OCI-M2 (cell line): ENCODE results near the gene PJA1.

ENCODE experiments used
- DNase-seq: peaks from one replicate; lab custom pipeline; 2025; ENCODE audit not compliant: unreplicated experiment; lab: John Stamatoyannopoulos, UW

The PJA1 gene

GRCh38 chrX:69170319-69170718 is 5.1 kb upstream of the PJA1 start:
- DNase-seq: no peak

DNA sequence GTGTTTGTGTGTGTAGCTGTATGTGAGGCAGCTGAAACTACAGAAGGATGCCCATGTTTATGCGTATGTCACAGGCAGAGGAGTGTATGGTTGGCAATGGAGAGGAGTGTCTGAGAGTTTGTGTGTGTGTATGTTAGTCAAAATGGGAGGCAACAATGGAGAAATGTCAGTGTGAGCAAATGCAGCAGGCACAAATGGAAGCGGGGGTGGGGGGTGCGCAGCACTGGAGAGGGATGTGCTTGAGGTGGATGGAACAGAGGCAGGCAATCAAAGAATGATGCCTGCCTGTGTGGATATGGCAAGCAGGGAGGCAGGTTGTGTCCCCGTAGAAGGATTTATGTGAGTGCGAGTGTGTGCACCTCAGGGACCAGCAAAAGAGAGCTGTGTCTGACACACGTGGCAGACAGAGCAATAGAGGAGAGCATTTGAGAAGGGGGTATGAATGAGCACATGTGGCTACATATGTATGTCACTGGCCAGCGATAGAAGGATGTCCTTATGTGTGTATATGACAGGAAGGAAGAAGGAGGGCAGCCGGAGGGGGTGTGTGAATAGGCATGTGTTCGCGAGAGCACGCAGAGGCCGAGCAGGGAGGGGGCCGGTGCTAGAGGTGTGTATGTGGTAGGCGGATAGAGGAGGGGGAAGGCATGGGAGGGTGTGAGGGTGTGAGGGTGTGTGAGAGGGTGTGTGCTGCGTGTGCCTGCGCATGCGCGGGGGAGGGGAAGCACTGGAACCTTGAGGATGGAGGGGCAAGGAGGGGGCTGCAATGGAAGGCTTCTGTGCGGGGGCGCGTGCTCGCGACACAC is 1.1 kb downstream of the PJA1 start:
- DNase-seq: no peak

GRCh38 chrX:69162361-69162865 is 2.8 kb downstream of the PJA1 start:
- no peak for DNase-seq

- DNase-seq: no peak
These were observed 3.4 kb downstream of the PJA1 start for GRCh38 chrX:69161786-69162349.

GRCh38 chrX:69161371-69161770 is 3.9 kb downstream of the PJA1 start:
- DNase-seq: no peak

GRCh38 chrX:69158166-69158980 is 6.9 kb downstream of the PJA1 start:
- DNase-seq: no peak

- DNase-seq: no peak
These were observed 8.6 kb downstream of the PJA1 start for GRCh38 chrX:69156638-69157037.

GRCh38 chrX:69155786-69156520 is 9.3 kb downstream of the PJA1 start:
- no peak for DNase-seq

- no peak for DNase-seq
These were observed 11.2 kb downstream of the PJA1 start for GRCh38 chrX:69154051-69154450.

- no peak for DNase-seq
These were observed 12.1 kb downstream of the PJA1 start for GRCh38 chrX:69153060-69153730.

- DNase-seq: no peak
These were observed 12.8 kb downstream of the PJA1 start for GRCh38 chrX:69152417-69152841.

DNA sequence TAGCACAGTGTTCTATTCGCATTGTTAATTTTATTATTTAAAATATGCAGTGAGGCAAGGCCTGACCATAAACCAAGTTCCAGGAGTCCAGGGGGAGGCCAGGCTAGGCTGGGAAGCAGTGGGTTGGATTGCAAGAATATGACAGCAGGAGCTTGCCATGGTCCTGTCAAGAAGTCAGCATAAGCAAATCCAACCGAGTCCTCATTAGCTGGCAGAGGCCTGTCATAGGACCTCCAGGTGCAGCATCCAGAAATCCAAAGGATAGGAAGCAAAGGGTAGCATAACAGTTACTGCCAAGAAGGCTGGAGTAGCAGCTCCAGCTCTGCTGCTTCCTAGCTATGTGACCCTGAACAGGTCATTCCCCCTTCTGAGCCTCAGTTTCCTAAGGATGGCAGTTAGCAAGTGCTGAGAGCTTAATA is 13.4 kb downstream of the PJA1 start:
- DNase-seq: no peak

DNA sequence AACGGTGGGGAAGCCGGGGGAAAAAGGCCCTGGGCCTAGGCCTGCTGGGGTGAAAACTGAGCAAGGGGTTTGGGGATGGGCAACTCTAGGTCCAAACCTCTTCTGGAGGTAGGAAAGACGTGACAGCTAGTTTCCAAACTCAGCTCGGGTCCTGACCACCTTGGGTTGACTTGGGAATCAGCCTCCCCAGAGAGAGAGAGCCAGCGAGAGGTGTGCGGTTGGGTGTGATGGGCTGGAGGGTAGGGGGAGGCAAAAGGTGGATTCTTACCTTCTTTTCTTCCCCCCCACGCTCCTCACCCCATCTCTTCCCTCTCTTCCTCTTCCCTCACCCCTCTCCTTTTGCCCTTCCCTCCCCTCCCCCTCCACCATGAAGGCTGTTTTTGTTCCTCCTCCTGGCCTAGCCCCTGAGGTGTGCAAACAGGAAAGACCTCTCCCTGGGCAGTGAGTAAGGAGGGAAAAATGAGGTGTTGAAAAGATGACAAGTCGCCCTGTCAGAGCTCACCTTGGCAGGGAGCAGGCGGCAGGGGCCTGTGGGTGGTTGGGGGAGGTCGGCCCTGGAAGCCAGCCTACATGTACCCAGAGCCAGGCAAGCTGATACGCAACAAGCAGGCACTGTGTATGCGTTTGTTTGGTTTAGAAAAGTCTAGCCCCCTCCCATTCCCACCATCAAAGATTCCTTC is 14.8 kb downstream of the PJA1 start:
- no peak for DNase-seq

GRCh38 chrX:69149466-69150280 is 15.6 kb downstream of the PJA1 start:
- no peak for DNase-seq

DNA sequence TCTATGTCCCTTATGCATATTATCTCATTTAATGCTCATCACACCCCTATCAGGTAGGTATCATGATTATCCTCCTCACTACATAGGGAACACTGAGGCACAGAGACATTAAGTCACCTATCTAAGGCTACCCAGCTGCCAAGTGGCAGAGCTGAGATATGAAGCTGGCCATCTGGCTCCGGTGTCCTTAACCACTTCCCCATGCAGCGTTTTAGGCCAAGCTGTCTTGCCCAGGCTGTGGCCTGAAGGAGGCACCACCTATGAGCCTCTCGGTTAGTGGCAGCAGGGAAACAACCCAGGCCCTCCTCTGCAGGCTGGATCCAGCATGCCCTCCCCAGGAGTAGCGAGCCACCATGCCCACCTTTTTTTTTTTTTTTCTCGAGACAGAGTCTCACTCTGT is 16.3 kb downstream of the PJA1 start:
- no peak for DNase-seq

GRCh38 chrX:69146739-69147138 is 18.5 kb downstream of the PJA1 start:
- DNase-seq: no peak

- DNase-seq: no peak
These were observed 19.5 kb downstream of the PJA1 start for GRCh38 chrX:69145714-69146113.

- no peak for DNase-seq
These were observed 20.2 kb downstream of the PJA1 start for GRCh38 chrX:69144838-69145680.
